HG02571 (cell line): ENCODE data around the gene PGAM5.

ENCODE experiments used
- ATAC-seq: cut with Tn5 transposase; IDR thresholded peaks from one replicate; pipeline ENCODE4 v1.9.1; 2021; ENCODE audit warnings: mild to moderate bottlenecking, moderate library complexity; ENCODE audit not compliant: unreplicated experiment

Gene PGAM5

DNA sequence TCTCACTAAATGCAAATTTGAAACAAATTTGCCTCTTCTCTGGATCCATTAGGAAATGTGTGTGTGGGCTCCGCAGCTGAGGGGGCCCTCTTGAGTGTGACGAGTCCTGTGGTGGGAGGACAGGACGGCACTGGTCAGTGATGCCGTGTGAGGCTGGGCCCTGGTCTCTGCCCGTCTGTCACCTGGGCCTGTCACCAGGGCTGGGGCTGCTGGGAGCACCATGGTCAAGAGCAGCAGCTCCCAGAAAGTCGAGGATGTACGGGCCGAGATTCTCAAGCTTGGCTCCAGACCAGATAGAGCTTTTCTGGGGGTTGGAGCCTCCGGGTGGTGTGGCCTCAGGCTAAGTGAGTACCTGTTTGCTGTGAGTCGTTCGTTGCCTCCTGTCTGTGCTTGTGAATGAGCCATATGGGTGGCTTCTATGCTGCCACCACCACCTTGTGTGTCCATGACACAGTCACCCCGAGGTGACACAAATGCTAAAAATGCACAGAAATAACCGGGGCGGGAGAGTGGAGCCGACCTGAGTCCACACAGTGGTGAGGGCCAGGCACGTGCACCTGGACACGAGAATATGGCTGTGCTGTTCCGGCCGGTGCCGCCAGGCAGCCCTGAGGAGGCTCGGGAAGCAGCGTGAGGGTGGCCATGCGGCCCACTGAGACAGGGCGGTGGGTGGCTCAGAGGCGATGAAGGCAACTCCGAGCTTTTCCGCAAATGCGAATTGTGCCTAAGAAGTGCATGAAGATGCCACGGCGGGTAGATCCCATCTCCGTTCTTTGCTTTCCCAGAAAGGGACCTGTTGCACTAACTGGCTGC, 8.7 kb downstream of the PGAM5 start:
- ATAC-seq, result no peak

DNA sequence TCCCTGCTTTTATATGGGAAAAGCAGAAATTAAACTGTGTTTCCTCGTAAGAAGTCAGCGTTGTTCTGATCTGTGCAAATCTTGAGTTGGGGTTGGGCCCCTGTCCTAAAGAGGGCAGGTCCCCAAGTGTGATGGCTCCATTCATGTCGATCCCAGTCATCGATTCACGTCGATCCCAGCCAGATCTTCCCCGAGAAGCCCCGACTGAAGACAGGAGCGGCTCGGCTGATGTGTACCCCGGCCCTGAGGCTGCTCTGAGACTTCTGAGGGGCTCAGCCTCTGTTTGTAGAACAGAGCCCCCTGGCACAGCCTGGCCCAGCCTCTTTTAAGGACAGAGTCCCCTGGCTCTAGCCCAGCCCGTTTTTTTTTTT, 9.3 kb downstream of the PGAM5 start:
- ATAC-seq, result no peak

DNA sequence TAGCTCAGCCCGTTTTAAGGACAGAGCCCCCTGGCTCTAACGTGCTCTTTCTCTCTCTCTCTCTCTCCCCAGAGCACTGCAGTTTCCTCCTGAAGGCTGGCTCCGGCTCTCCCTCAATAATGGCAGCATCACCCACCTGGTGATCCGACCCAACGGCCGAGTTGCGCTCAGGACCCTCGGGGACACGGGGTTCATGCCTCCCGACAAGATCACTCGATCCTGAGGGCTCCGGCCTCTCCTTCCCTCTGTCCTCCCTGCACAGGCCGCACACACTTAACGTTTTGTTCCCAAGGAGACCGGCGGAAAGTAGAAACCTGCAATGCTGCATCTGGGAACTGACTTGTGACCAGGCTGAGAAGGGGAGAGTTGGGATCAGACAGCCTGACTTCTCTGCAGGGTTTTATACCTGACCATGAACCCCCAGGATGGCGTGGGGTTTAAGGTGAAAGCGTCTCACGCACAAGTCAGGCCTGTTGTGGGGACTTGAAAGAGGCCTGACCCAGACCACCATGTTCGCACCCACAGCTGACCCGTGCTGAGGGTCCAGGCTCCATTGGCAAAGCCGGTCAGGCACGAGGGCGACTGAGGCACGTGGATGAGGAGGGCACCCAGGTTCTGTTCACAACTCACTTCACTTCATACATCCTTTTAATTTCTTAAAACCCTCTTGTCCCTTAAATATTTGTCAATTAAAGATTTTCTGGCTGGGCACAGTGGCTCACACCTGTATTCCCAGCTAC, 10.1 kb downstream of the PGAM5 start:
- ATAC-seq, result no peak

DNA sequence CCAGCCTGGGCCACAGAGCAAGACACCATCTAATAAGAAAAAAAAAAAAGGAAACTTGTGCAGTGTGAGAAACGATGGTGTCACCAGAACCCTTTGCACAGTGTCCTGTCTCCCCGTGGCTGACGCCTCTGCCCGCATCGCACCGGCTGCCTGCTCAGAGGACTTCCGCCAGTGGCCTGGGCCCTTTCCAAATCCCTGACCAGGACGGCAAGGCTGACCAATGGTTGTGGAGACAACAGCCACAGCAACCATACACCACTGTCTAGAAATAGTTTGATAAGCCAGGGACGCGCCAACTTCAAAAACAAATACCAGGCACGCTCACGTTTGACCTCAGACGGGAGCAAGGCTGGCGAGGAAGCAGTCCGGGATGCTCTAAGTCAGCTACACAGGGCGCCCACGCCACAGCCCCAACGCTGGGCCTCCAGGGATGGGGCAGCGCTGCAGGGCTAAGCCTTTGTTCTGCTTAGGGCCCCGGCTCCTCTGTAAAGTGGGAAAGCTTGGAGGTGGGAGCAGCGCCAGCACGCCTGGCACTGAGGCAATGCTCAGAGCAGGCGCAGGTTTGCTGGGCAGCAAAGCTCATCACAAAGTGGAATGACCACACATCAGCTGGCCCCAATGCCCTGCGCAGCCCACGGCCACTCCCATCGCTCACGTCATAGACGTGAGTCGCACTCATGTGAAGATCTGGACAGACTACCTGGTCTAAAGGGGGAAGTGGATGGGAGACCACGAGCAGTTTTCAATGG, 12.5 kb downstream of the PGAM5 start:
- no peak for ATAC-seq

DNA sequence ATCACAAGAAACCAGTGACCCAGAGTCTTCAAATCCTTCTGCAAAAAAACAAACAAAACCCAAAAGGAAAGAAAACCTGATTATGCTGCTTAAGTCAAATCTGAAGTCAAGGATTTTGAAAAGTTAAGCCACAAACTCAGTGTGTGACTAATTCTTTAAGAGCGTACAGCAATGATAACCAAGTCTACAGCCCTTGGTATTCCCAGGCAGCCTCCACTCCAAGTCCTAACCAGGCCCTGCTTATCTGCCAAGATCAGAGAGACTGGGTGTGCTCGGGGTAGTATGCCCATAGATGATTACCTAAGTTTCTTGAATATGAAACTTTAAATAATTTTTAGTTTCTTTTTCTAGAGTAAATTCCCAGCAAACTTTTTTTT, 13.1 kb downstream of the PGAM5 start:
- ATAC-seq, result no peak

DNA sequence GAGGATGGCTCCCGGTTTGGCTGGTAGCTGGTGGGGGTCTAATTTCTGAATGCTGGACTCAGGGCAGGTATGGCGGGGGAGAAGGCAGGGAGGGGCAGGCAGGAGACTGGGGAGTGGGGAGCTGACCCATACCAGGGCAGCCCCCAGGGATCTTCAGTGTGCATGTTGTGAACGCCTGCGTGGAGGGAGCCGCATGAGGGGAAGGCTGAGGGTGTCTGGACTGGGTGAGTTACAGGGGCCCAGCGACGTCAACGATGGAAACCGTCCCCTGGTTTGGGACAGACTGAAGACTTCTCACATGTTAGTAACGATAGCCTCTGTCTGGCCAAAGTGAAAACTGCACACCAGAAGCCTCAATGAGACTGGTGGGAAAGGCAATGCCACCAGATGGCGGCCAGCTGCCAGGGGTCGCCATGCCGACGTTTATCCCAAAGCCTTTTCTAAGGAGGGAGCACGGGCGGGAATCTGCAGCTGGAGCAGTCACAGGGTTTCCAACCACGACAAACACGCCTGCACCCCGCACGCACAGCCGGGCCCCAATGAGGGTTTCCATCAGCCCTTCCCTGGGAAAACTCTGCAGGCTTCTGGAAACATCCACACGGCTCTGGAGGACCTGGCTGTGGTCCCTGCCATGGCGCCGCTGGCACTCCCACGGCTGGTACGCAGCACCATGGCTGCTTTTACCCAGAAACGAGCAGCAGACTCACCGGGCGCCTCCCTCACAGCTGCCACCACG, 14.0 kb downstream of the PGAM5 start:
- no peak for ATAC-seq

DNA sequence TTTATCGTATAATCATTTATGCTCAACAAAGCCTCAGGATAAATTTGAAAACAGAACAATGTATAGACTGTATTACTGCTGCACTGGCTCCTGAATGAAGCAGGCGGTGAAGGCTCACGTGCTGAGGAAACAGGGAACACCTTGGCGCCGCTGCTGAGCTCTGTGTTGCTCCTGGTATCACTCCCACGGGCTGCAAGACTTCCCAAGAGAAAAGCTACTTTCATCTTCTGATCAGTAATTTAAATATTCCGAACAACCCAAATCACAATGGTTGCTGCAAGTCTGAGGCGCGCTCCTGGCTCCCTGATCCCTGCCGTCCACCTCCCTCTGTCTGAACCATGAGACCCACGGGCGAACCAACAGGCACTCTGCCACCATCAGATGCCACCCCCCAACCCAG, 15.7 kb downstream of the PGAM5 start:
- no peak for ATAC-seq

DNA sequence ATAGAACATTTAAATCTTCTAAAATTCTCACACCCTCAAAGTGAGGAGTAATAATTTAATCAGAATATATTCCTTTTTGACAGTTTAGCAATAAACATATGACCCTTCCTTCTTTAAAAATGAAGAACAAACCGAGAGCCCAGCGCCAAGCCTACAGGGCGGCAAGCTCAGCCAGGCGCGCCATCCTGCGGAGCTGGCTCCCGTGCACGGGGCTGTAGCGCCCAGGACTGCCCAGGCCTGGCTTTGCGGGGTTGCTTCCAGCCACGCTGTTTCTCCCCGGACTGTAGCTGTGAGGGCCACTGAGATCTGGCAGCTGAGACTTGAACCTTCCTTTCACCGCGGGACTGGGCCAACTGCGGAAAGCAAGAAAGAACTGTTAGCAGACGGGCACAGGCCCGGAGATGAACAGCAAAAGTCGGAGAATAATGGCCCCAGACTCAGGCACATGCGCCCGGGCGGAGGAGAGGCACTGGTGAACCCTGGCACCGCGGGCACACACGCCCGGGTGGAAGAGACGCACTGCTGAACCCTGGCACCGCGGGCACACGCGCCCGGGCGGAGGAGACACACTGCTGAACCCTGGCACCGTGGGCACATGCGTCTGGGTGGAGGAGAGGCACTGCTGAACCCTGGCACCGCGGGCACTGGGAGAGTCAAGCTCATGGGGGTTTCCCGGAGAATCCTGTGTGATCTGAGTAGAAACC, 16.6 kb downstream of the PGAM5 start:
- ATAC-seq, result no peak

DNA sequence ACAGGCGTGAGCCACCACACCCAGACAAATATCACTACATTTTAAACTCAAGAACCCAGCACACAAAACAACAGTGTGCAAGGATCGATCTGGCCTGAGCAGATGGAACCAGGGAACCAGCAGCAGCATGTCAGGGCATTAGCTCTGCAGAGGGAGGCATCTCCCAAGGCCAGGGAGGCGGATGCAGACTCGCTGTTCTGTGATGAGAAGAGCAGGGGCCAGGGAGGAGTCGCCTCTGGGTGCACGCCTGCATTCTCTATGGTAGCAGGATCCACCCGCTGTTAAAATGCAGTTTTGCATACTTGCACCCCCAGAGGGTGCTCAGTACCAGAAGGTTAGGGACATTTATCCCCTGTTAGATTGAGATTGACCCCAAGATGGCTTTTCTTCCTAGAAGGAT, 17.9 kb downstream of the PGAM5 start:
- ATAC-seq, result no peak

DNA sequence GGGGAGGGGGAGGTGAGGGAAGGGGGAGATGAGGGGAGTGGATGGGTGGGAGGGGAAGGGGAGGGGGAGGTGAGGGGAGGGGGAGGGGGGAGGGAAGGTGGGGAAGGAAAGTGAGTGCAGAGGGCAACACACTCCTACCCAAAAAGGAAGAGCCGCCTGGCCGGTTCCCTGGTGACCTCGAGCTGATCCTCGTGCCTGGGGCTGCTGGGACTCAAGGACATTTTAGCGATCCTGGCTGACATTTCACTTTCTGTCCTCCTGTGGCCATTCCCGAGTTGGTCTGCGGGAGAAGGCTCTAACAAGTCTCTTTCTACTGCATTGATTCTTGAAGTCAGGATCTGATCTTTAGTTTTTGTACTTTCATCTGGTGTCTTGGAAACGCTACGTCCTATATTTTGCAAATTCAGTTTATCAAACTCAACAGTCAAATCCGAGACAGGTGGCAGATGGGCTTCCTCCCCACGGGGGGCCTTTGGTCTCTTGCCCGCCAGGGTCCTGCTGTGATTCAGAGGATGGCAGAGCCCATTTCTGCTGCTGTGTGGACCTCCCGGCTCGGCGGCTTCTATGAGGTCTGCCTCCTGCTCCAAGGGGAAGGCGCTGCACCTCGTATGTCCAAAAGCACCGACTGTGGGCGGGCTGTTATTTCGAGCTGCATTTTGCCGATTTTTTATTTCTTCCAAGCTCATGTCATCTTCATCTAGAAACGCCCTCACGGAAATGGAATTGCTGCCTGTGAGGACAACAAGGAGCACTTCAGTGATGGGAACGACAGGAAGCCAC, 19.1 kb downstream of the PGAM5 start:
- ATAC-seq, result no peak

DNA sequence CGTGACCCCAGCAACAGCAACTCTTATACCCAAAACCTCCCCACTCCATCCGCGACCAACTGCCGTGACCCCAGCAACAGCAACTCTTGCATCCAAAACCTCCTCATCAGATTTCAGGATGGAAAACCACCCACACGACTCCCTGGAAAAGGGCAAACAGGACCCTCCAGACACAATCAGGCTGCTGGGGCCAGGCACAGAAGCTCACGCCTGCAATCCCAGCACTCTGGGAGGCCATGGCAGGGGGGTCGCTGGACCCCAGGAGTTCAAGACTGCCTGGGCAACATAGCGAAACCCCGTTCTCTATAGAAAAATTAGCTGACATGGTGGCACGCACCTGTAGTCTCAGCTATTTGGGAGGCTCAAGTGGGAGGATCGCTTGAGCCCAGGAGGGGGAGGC, 19.7 kb downstream of the PGAM5 start:
- ATAC-seq, result no peak

DNA sequence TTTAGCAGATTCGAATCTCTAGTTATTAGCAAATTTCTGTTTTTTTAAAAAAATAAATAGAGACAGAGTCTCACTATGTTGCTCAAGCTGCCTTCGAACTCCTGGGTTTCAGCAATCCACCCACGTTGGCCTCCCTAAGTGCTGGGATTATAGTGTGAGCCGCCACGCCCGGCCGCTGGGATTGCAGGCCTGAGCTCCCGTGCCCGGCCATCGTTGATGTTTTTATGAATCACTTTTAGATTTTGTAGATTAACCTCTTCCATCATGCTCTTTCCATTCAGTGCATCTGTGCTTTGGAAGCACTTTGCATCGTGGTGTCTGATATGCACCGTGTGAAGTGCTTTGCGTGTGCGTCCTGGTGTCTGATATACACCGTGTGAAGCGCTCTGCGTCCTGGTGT, 20.9 kb downstream of the PGAM5 start:
- no peak for ATAC-seq

DNA sequence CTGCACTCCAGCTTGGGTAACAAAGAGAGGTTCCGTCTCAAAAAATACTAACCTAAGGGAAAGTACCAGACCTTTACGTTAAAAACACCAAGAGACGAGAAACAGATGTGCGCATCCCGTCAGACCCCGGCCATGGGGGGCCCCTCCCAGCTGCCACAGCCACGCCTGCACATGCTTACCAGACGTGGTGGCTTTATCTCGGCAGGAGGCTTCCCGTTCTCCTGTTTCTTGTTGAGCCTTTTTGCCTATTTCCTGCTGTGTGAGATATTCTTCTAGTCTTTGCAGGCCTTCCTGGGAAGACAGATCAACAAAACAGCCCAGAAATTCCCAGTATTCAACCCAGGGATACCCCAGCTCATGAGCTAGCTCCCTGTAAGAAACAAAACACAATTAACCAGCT, 23.6 kb downstream of the PGAM5 start:
- ATAC-seq, result no peak

DNA sequence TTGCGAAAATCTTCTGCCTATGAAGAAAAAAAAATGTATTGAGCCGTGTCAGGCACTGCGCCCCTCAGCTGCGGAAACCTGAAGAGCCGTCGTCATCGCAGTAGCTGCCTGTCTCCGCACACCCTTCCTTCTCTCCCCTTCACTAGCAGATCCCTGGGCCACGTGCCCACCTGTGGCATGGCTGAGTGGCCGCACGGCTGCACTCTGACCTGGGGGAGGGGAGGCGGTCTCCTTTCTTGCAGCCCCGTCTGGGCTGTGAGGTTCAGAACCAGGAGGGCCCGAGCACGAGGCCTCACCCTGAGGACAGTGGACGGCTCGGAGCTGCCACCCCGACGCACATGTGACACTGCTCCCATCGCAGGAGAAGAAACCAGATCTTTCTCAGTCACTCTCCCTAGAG, 24.9 kb downstream of the PGAM5 start:
- ATAC-seq, result no peak

DNA sequence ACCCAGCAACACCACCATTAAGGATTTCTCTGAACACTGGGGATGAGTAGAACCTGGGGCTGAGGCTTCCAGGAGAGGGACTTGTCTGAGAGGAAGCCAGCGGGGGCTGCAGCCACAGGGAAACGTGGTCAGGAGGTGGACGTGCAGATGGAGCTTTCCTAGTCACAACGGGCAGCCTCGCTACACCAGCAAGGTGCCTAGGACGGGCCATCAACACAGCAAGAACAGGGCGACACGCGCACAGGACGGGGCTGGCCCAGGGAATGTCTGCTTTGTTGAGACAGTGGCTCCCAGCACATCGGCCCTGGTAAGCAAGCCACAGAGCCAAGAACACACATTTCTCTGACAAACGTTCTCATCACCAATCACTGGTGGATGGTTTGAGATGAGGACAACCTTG, 25.7 kb downstream of the PGAM5 start:
- no peak for ATAC-seq

DNA sequence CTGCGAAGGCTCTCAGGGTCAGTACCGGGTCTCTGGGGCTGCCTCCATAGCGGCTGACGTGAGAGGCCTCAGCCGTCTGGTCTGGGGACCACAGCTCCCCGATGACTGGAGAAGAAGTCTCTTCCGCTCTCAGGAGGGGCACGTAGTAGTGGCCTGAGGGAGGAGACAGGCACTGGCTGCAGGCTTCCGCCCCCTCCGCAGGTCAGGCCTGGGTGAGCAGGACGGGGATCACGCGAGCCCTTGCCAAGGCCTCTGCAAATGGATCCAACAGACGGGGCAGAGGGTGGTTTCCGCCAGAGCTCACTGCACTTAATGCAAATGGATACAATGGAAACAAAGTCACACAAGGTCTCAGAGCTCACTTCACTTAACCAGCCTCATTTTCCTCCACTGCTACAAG, 26.3 kb downstream of the PGAM5 start:
- no peak for ATAC-seq

DNA sequence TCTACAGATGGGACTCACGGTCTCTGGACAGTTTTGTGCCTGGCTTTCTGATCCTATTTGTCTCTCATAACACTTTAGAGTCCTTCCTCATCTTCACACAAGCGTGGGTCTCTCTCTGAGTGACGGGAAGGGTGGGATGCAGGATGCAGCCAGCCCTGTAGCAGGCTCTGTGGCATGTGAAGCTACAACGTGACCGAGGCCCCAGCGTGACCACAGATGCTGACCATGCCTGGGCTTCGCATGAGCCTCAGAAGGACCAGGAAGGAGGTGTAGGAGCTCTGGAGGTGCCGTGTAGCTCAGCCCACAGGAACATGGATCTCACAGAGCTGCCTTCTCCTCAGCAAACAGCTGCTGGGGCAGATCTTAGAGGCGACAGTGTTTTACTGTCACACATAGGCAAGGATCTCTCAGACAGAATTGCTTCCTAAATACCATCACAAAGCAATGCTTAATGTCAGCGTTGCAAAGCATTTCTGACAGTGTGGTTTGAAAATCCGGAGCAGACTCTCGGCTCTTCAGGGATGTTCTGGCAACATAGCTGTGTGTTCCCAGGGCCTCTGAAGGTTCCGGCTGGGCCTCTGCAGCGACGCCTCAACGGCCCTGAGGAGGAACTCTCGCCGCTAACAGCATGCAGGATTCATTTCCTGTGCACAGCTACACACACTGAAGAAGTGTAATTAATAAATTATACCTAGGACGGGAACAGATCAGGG, 29.1 kb downstream of the PGAM5 start:
- ATAC-seq, result no peak

DNA sequence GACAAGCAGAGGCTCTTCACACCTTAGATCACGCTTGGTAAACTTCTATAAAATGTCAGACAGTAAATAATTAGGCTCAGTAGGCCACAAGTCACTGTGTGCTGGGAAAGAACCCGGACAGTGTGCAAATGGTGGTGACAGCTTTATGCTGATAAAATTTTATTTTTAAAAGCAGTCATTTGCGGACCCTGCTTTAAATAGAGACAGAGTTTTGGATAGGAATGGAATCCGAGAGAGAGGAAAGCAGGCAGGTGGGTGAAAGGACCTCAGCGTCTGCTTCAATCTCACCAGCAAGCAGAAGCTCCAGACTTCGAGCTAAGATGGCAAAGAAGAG, 29.6 kb downstream of the PGAM5 start:
- no peak for ATAC-seq

DNA sequence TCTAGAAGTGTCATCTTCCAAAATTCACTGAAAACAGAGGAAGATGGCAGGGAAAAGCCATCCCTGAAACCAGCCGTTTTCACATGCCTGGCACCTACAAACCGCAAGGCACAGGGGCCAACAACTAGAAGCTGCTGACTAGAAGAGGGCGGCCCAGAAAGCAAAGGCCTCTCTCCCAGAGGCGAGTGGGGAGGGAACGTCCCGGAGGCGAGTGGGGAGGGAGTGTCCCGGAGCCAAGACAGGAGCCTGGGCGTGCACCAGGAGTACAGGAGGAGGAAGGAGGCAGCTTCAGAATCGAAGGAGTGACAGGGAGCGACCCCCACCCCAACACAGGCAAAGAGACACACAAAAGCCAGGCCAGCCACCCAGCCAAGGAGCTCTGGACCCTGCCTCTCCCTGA, 30.0 kb downstream of the PGAM5 start:
- ATAC-seq, result no peak
